Activated T-helper 17 cell treated with anti-CD3 and anti-CD28 coated beads, Interleukin-2, amount 50 U/mL, for 72 hours (primary cell): Measurements from ENCODE around the gene PLEKHG2. TPM values are rescaled to one million over a fixed set of nuclear protein-coding genes. Genes with fewer than 3 reads are reported as not detected.
"Not testable (repeated sequence)": the region's sequence is repeated elsewhere in the genome, so short reads cannot be mapped to it uniquely, and the experiment has no call there.

Experiments used
- ATAC-seq: fragments of 150-1000 bp; cut with Tn5 transposase; replicated peaks from 2 replicates; pipeline ENCODE4 v1.10.0; 2021; ENCODE audit warnings: mild to moderate bottlenecking, moderate library complexity
- H3K27ac Mint-ChIP-seq: one replicate; pipeline ENCODE4 v1.8.0; 2022; ENCODE audit warnings: mixed read lengths
- H3K27me3 Mint-ChIP-seq: one replicate; pipeline ENCODE4 v1.8.0; 2022; ENCODE audit warnings: mixed read lengths
- H3K36me3 Mint-ChIP-seq: one replicate; pipeline ENCODE4 v1.8.0; 2022; ENCODE audit warnings: low read depth, mild to moderate bottlenecking, mixed read lengths
- H3K4me1 Mint-ChIP-seq: one replicate; pipeline ENCODE4 v1.8.0; 2022; ENCODE audit warnings: mixed read lengths
- H3K4me3 Mint-ChIP-seq: one replicate; pipeline ENCODE4 v1.8.0; 2022; ENCODE audit warnings: mild to moderate bottlenecking, mixed read lengths
- H3K9me3 Mint-ChIP-seq: one replicate; pipeline ENCODE4 v1.8.0; 2022; ENCODE audit warnings: mixed read lengths
- total RNA-seq, 2 donors: library from RNA; stranded (reverse); gene quantifications; one replicate each; pipeline ENCODE4 v1.2.3, GENCODE V29; 2022

Gene PLEKHG2
- total RNA-seq, 2 donors from 2014 or later: 51.2 to 69.4 TPM

DNA sequence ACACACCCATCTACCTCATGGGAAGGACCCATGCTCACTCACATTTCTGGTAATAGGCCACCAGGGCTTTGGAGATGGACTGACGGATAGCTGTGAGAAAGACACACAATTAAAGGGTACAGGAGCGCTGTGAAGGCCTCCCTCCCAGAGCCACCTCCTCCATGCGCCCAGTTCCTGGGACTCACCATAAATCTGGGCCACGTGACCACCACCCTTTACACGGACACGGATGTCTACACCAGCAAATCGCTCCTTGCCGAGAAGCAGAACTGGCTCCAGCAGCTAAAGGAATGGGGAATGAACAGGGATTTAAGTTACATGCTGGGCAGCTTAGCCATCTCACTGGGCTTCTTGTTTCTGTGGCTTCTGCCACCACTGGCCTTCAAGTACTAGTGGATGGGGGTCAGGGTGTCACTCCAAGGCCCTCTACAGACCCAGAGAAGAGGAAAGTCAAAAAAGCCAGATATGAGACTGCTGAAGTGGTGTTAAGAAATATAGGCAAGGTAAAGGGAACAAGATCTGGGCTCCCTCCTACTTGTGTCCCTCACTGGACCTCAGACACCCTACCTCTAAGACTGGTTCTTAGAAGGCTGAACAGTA, 21.1 kb downstream of the PLEKHG2 start:
- H3K36me3 Mint-ChIP-seq: peaks cover 61% of the 10 kb centered on the region
- no peaks in the 10 kb centered on the region for H3K27me3 Mint-ChIP-seq
- H3K4me1 Mint-ChIP-seq: peaks cover 36% of the 10 kb centered on the region
- H3K27ac Mint-ChIP-seq: peak overlapping the region; percentile 100
- peak overlapping the region; percentile 100 for H3K4me3 Mint-ChIP-seq
- no peak for ATAC-seq
- H3K9me3 Mint-ChIP-seq: no peaks in the 10 kb centered on the region

DNA sequence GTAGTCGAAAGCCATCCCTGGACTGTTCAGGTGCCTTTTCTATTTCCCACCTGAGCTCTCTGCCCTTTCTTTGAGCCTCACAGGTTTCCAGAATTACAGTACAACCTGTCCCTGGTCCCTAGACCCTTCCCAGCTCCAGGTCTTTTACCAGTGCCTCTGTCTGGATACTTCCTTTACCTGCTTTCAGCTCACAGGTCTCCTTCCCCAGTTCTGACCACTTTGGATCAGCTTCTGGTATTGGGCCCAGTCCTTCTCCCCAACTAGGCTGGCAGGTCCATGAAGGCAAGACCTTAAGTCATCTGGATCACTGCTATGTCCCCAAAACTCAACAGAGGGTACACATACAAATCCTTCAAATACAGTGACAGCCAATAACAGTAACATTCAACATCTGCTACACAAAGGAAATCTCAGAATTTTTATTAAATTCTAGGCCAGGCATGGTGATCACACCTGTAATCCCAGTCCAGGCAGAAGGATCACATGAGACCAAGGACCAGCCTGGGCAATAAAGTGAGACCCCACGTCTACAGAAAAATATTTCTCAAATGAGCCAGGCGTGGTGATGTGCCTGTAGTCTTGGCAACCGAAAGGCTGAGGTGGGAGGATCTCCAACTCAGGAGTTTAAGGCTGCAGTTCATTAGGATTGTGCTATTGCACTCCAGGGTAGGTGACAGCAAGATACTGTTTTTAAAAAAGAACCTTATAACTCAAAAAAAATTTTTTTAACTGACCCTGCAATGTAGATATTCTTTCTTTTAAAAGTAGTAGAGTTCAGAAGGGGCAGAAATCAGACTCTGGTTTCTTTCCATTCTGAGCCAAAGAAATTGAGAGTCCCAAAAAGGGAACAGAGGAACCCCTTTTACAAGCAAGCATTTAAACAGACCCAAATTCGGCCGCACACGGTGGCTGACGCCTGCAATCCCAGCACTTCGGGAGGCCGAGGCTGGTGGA, 21.9 kb downstream of the PLEKHG2 start:
- Mint-ChIP-seq H3K27ac (peak overlapping the region; percentile 100), H3K36me3 (peaks cover 61% of the 10 kb centered on the region), H3K4me1 (peaks cover 36% of the 10 kb centered on the region), H3K4me3 (peak overlapping the region; percentile 100), H3K9me3 (no peaks in the 10 kb centered on the region), H3K27me3 (no peaks in the 10 kb centered on the region)
- no peak for ATAC-seq

DNA sequence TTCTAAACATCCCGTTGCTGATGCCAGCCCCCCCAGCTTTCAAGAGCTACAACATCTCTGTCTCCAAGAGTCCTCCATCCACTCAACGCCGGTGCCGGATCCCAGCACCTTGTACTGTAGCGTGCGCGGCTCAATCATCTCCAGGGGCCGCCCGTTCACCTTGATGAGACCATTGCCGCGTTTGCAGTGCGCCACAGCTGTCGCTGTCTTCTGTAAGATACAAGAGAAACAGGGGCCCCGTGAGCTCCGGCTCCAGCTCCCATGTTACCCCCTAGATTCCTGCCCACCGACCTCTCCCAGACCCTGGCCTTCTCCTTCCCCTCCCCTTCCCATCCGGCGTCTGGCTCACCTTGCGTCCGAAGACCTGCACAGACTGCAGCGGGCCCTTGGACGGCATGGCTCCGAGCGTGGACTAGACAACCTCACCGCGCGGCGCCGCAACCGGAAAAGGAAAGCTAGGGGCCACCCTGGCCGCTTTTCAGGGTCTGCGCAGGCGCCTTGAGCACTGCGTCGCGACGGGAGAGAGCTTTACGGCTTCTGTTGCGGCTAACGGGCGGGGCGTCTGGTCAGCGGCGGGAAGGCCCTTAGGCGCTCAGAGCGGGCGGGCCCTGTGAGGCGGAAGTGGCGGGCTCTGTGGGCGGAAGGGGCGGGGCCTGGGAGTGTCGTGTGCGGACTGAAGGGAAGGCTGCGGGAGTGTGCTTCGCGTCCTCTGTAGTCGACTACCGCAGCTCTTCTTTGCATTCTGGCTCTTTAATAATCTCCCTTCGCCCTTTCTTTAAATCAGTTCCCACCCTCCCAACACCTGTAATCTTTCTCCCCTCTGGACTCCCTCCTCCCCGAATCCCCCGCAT, 23.3 kb downstream of the PLEKHG2 start, which contains the start of gene RPS16:
Gene RPS16, minus strand, starts transcription at position 451 of the 851 bp plus-strand sequence. Its CDS starts 54 bp downstream, at position 397.
- peak; percentile 88 for ATAC-seq
- Mint-ChIP-seq H3K4me3 (peak within 1 kb of the TSS; percentile 100), H3K36me3 (peaks cover 59% of the 10 kb centered on the region), H3K27me3 (no peaks in the 10 kb centered on the region), H3K9me3 (no peaks in the 10 kb centered on the region), H3K27ac (peak within 1 kb of the TSS; percentile 100), H3K4me1 (peaks cover 32% of the 10 kb centered on the region)

DNA sequence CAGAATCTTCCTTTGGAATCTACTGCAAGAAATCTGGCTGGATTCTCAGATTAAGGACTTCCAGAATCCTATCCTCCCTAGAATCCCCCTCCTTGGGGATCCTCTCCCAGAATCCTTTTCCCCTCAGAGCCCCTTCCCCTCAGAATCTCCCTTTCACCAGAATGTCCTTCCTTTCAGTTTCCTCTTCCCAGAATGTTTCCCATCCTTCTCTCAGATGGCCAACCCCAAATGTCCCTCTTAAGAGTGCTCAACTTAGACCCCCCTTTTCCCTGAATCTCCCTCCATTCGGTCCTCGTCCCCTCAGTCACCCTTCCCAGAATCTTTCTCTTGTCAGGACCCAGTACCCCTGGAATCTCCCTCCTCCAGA, 23.9 kb downstream of the PLEKHG2 start:
- no peaks in the 10 kb centered on the region for H3K9me3 Mint-ChIP-seq
- peak overlapping the region; percentile 100 for H3K4me3 Mint-ChIP-seq
- peaks cover 32% of the 10 kb centered on the region for H3K4me1 Mint-ChIP-seq
- no peak for ATAC-seq
- peaks cover 53% of the 10 kb centered on the region for H3K36me3 Mint-ChIP-seq
- H3K27me3 Mint-ChIP-seq: no peaks in the 10 kb centered on the region
- peak overlapping the region; percentile 100 for H3K27ac Mint-ChIP-seq

DNA sequence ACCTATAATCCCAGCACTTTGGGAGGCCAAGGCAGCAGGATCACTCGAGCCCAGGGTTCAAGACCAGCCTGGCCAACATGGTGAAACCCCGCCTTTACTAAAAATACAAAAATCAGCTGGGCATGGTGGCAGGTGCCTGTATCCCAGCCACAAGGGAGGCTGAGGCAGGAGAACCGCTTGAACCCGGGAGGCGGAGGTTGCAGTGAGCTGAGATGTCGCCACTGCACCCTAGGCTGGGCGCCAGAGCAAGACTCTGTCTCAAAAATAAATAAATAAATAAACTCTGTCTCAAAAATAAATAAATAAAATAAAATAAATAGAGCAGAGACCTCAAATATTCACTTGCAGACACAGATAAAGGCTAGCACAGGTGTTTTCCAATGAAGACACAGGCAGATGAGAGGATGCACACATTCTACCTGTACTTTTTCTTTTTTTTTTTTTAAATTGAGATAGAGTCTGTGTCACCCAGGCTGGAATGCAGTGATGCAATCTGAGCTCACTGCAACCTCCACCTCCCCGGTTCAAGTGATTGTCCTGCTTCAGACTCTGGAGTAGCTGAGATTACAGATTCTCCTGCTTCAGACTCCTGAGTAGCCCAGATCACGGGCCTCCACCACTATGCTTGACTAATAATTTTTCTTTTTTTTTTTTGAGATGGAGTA, 25.9 kb downstream of the PLEKHG2 start:
- peaks cover 33% of the 10 kb centered on the region for H3K36me3 Mint-ChIP-seq
- H3K4me3 Mint-ChIP-seq: no peak overlapping the region
- no peaks in the 10 kb centered on the region for H3K9me3 Mint-ChIP-seq
- no peaks in the 10 kb centered on the region for H3K27me3 Mint-ChIP-seq
- no peak for ATAC-seq
- no peak overlapping the region for H3K27ac Mint-ChIP-seq
- peaks cover 30% of the 10 kb centered on the region for H3K4me1 Mint-ChIP-seq

DNA sequence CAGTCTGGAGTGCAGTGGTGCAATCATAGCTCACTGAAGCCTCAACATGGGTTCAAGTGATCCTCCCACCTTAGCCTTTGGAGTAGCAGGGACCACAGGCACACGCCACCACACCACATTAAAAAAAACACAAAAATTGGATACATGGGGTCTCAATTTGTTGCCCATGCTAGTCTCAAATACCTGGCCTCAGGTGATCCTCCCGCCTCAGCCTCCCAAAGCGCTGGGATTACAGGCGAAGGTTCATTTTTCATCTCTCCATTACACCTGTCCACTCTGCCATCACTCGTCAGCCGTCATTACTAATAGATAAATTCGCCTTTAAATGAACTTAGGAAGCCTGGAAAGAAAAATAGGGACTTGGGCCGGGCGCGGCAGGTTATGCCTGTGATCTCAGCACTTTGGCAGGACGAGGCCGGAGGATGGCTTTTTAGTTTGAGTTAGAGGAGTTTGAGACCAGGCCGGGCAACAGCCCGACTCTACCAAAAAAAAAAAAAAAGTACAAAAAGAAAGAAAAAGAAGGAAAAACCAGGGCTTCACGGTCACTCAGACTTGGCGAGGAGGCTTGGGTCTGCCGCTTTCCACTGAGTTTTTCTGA, 32.2 kb downstream of the PLEKHG2 start:
- Mint-ChIP-seq H3K27me3 (no peaks in the 10 kb centered on the region), H3K4me1 (peaks cover 22% of the 10 kb centered on the region), H3K4me3 (peak overlapping the region; percentile 93), H3K9me3 (no peaks in the 10 kb centered on the region), H3K36me3 (peaks cover 53% of the 10 kb centered on the region), H3K27ac (peak overlapping the region; percentile 99)
- no peak for ATAC-seq

DNA sequence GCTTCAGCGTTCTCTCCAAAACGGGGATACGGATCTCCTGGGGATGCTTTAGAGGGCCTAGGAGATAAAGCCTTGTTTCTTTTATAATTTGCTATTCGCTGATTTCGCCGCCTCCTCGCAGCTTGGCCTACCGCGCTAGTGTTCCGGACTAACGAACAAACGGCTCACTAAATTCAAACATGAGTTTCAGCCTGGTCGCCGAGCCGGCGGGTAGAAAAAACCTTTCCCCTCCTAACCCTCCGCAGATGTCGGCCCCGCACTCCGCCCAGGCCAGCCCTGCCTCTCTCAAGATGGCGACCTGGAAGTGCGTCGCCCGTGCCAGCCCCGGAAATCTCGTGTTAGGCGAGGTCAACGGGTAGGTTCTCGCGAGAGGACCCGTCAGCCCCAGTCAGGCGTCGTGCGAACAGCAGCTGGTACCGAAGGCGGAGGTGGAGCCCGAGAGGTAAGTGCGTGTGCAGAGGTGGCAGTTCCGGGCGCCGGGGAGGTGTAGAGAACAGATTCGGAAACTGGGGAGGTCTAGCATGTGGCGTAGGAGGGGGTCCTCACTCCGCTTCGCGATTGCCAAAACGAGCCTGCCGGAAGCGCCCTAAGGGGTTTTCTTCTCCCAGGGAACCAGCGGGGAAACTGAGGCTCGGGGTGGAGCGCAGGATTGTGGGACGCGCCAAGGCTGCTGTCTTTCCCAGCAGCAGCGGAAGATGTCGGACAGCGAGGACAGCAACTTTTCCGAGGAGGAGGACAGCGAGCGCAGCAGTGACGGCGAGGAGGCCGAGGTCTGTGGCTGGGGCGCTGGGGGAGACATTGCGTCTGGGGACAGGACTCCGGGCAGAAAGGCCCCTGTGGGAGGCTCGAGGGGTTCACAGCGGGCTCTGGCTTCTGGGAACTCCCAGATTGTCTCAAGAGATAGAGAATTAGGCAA, 33.0 kb downstream of the PLEKHG2 start, which contains the start of gene SUPT5H:
Gene SUPT5H, plus strand, starts transcription at position 387 of the 916 bp plus-strand sequence. Its CDS starts 309 bp downstream, at position 696.
- no peaks in the 10 kb centered on the region for H3K27me3 Mint-ChIP-seq
- H3K9me3 Mint-ChIP-seq: no peaks in the 10 kb centered on the region
- peak; percentile 90 for ATAC-seq

DNA sequence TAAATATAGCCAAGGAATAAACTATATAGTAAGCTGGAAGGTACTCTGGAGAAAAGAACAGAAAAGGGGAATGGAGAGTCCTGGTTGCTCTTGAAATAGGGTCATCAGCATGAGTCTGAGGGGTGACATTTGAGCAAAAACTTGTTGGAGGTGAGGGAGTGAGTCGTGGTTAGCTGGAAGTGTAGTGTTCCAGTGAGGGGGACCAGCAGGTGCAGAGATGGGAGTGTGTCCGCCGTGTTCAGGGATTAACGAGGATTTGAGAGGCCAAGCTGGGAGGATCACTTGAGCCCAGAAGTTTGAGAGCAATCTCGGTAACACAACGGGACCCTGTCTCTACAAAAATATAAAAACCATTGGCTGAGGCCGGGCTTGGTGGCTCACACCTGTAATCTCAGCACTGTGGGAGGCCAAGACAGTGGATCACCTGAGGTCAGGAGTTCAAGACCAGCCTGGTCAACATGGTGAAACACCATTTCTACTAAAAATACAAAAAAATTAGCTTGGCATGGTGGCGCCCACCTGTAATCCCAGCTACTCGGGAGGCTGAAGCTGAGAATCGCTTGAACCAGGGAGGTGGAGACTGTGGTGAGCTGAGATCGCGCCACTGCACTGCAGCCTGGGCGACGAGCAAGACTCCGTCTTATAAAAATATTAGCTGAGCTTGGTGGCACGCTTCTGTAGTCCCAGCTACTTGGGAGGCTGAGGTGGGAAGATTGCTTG, 34.1 kb downstream of the PLEKHG2 start:
- Mint-ChIP-seq H3K4me3 (peak overlapping the region; percentile 93), H3K9me3 (no peaks in the 10 kb centered on the region), H3K27me3 (no peaks in the 10 kb centered on the region), H3K36me3 (peaks cover 71% of the 10 kb centered on the region), H3K27ac (peak overlapping the region; percentile 99), H3K4me1 (peaks cover 31% of the 10 kb centered on the region)
- no peak for ATAC-seq

More for the DNA sequence above, 33.0 kb downstream of the PLEKHG2 start, which contains the start of gene SUPT5H:
- Mint-ChIP-seq H3K27ac (peak within 1 kb of the TSS; percentile 99), H3K36me3 (peaks cover 61% of the 10 kb centered on the region), H3K4me1 (peaks cover 27% of the 10 kb centered on the region), H3K4me3 (peak within 1 kb of the TSS; percentile 93)

DNA sequence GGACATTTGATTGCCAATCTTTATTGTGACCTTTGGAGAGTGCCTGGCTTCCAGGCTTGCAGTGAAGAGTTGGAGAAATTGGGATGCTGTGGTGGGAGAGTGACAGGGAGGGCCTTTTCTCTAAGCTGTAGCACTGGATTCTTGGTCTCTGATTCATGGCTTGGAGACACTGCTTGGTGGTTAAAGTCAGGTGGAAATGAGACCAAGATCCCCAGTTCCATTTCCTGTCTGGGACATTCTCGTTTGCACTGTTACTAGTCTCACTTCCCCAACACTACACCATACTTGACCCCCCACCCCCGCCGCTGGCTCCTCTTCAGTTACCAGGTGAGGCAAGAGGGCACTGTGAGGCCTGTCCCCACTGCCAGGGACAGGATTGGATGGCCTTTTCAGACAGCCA, 35.8 kb downstream of the PLEKHG2 start:
- H3K27me3 Mint-ChIP-seq: no peaks in the 10 kb centered on the region
- H3K4me3 Mint-ChIP-seq: peak overlapping the region; percentile 93
- peak; percentile 15 for ATAC-seq
- peak overlapping the region; percentile 99 for H3K27ac Mint-ChIP-seq
- no peaks in the 10 kb centered on the region for H3K9me3 Mint-ChIP-seq
- peaks cover 89% of the 10 kb centered on the region for H3K36me3 Mint-ChIP-seq
- H3K4me1 Mint-ChIP-seq: peaks cover 42% of the 10 kb centered on the region

DNA sequence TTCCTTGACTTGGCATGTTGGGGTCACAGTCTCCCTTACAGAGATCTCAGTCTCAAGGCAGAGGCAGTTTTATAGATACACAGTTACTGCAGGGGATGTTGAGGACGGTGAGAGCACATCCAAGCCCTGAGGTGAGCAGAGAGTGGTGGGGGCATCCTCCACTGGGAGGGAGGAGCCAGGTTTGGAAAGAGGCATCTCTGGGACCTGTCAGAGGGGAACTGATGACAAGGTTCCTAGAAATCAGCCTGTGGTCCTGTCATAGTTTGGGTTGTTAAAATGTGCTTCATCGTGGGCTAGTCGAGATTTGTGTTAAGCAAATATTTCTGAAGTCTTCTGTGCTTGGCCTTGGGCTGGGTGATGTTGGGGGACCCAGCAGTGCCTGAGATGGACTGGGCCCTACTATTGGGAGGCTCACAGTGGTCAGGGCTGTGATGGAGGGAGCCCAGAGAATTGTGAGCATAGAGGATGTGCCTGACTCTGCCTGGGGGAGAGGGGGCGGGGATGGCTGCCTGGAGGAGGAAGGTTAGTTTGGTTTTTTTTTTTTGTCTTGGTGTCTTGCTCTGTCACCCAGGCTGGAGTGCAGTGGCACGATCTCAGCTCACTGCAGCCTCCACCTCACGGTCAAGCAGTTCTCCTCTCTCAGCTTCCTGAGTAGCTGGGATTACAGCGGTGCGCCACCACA, 36.8 kb downstream of the PLEKHG2 start:
- Mint-ChIP-seq H3K4me1 (peaks cover 43% of the 10 kb centered on the region), H3K9me3 (no peaks in the 10 kb centered on the region), H3K27me3 (no peaks in the 10 kb centered on the region), H3K4me3 (peak overlapping the region; percentile 93), H3K36me3 (peaks cover 99% of the 10 kb centered on the region), H3K27ac (peak overlapping the region; percentile 99)
- no peak for ATAC-seq

DNA sequence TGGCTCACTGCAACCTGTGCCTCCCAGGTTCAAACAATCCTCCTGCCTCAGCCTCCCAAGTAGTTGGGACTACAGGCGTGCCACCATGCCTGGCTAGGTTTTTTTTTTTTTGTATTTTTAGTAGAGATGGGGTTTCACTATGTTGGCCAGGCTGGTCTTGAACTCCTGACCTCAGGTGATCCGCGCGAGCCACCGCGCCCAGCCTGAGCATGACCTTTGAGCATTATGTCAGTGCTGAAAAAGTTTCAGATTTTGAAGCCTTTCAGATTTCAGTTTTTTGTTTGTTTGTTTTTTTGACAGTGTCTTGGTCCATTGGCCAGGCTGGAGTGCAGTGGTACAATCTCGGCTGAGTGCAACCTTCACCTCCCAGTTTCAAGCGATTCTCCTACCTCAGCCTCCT, 38.8 kb downstream of the PLEKHG2 start:
- Mint-ChIP-seq H3K27ac (peak overlapping the region; percentile 85), H3K4me1 (peaks cover 48% of the 10 kb centered on the region), H3K36me3 (peaks cover 100% of the 10 kb centered on the region)
- not testable (repeated sequence) for H3K27me3 Mint-ChIP-seq, H3K9me3 Mint-ChIP-seq, ATAC-seq, H3K4me3 Mint-ChIP-seq

DNA sequence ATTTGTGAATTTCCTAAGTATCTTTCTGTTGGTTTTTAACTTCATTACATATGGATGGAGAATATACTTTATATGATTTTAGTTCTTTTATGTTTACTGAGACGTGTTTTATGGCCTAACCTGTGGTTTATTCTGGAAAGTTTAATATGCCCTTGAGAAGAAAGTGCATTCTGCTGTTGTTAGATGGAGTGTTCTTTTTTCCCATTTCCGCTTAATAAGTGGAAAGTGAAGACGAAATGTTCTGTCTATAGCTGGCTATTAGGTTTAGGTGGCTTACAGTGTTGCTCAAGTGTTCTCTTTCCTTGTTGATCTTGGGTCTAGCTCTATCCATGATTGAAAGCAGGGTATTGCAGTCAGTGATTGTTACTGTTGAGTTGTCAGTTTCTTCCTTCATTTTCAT, 50.9 kb downstream of the PLEKHG2 start:
- Mint-ChIP-seq H3K27ac (no peak overlapping the region), H3K4me3 (no peak overlapping the region), H3K9me3 (no peaks in the 10 kb centered on the region), H3K27me3 (no peaks in the 10 kb centered on the region), H3K4me1 (peaks cover 13% of the 10 kb centered on the region), H3K36me3 (peaks cover 97% of the 10 kb centered on the region)
- ATAC-seq: no peak
